ENCODE measurements around the gene PRRT3.
"Not testable (repeated sequence)": the region's sequence is repeated elsewhere in the genome, so short reads cannot be mapped to it uniquely, and the experiment has no call there.

The PRRT3 gene

GRCh38 chr3:9917820-9918219, 34.4 kb downstream of the PRRT3 start:
- DNase-seq (ENCODE audit: low read depth), result no peak

- DNase-seq (ENCODE audit: low read depth), result no peak
Observed at GRCh38 chr3:9916734-9917680, 35.2 kb downstream of the PRRT3 start, which contains the start of gene IL17RC. Gene IL17RC (plus strand): TSS chr3:9917098. CDS start chr3:9917316, 218 bp downstream.

- no peak for DNase-seq (ENCODE audit: low read depth)
Observed at GRCh38 chr3:9916346-9916733, 35.9 kb downstream of the PRRT3 start.

- DNase-seq (ENCODE audit: low read depth), result no peak
Observed at GRCh38 chr3:9915254-9916141, 36.7 kb downstream of the PRRT3 start.

- DNase-seq (ENCODE audit: low read depth), result no peak
Observed at GRCh38 chr3:9914559-9915253, 37.5 kb downstream of the PRRT3 start.

GRCh38 chr3:9914011-9914410, 38.2 kb downstream of the PRRT3 start:
- no peak for DNase-seq (ENCODE audit: low read depth)

GRCh38 chr3:9913601-9914000, 38.6 kb downstream of the PRRT3 start:
- DNase-seq (ENCODE audit: low read depth), result no peak

GRCh38 chr3:9912294-9912935, 39.8 kb downstream of the PRRT3 start:
- DNase-seq (ENCODE audit: low read depth), result no peak

GRCh38 chr3:9911863-9912262, 40.3 kb downstream of the PRRT3 start:
- DNase-seq (ENCODE audit: low read depth), result no peak

GRCh38 chr3:9909221-9910013, 42.8 kb downstream of the PRRT3 start:
- DNase-seq (ENCODE audit: low read depth), result no peak

GRCh38 chr3:9908286-9908685, 43.9 kb downstream of the PRRT3 start:
- DNase-seq (ENCODE audit: low read depth), result no peak

- no peak for DNase-seq (ENCODE audit: low read depth)
Observed at GRCh38 chr3:9906480-9906879, 45.7 kb downstream of the PRRT3 start.

- no peak for DNase-seq (ENCODE audit: low read depth)
Observed at GRCh38 chr3:9903904-9904303, 48.3 kb downstream of the PRRT3 start.

- no peak for DNase-seq (ENCODE audit: low read depth)
Observed at GRCh38 chr3:9903238-9903624, 49.0 kb downstream of the PRRT3 start.

- no peak for DNase-seq (ENCODE audit: low read depth)
Observed at GRCh38 chr3:9902372-9903237, 49.6 kb downstream of the PRRT3 start, which contains the start of gene IL17RE. Gene IL17RE (plus strand): TSS chr3:9902848. CDS start chr3:9902933, 85 bp downstream.

- DNase-seq (ENCODE audit: low read depth), result no peak
Observed at GRCh38 chr3:9901967-9902366, 50.2 kb downstream of the PRRT3 start.

GRCh38 chr3:9900965-9901415, 51.2 kb downstream of the PRRT3 start:
- not testable (repeated sequence) for DNase-seq (ENCODE audit: low read depth)

- DNase-seq (ENCODE audit: low read depth), result no peak
Observed at GRCh38 chr3:9899289-9899791, 52.9 kb downstream of the PRRT3 start.

- DNase-seq (ENCODE audit: low read depth), result no peak
Observed at GRCh38 chr3:9898467-9899241, 53.6 kb downstream of the PRRT3 start.

Measured in stimulated activated CD8-positive, alpha-beta memory T cell treated with anti-CD3 and anti-CD28 coated beads, Interleukin-12 subunit alpha, Interleukin-12 subunit beta, amount 100 ng/mL, for 1 hour (primary cell).